Ascending aorta (tissue), 2 donors: Measurements from ENCODE around the gene CD58. TPM values are rescaled to one million over a fixed set of nuclear protein-coding genes. Genes with fewer than 3 reads are reported as not detected.

Experiments used
- DNase-seq, 2 donors: peaks; one replicate each; pipeline ENCODE4 v3.0.0-alpha.2; 2019; ENCODE audit warnings: low spot score in 2 of 2
- H3K27ac ChIP-seq, 2 donors: fragments of 200-600 bp; sonication (generic); one replicate each; pipeline ENCODE4 v1.5.1; 2016 to 2017; ENCODE audit warnings: mild to moderate bottlenecking in 1 of 2
- H3K27me3 ChIP-seq: fragments of 200-600 bp; sonication (generic); one replicate; pipeline ENCODE4 v1.5.1; 2017
- H3K36me3 ChIP-seq, 2 donors: fragments of 200-600 bp; sonication (generic); one replicate each; pipeline ENCODE4 v1.5.1; 2016
- H3K4me1 ChIP-seq, 2 donors: fragments of 200-600 bp; sonication (generic); one replicate each; pipeline ENCODE4 v1.5.1; 2016 to 2017; ENCODE audit warnings: mild to moderate bottlenecking in 1 of 2
- H3K4me3 ChIP-seq, 2 donors: fragments of 200-600 bp; sonication (generic); one replicate each; pipeline ENCODE4 v1.5.1; 2016 to 2017; ENCODE audit warnings: mild to moderate bottlenecking in 1 of 2
- H3K9me3 ChIP-seq, 2 donors: fragments of 200-600 bp; sonication (generic); one replicate each; pipeline ENCODE4 v1.5.1; 2016
- intact Hi-C: fragments of 100-400 bp; cut with DNase I; formaldehyde crosslinking; loops from one replicate; pipeline ENCODE4 v1.15.1; 2023
- total RNA-seq: library from RNA; depleted of rRNA; stranded (reverse); fragments of >200 nt; gene quantifications from one replicate; pipeline ENCODE4 v1.1.0, GENCODE V29; 2016
- TF ChIP-seq, protein P1 (sequence below), 3 experiments: fragments of 200-600 bp in 2 of 3; fragments of 450-650 bp in 1 of 3; sonication (generic) in 2 of 3; IDR thresholded peaks; one replicate each; pipeline ENCODE4 v1.5.1; 2016 to 2019; ENCODE audit warnings: antibody characterized with exemption in 3 of 3, mild to moderate bottlenecking in 1 of 3, moderate library complexity in 1 of 3

The CD58 gene
- total RNA-seq, 1 donor from 2014 or later = 50.7 TPM

DNA sequence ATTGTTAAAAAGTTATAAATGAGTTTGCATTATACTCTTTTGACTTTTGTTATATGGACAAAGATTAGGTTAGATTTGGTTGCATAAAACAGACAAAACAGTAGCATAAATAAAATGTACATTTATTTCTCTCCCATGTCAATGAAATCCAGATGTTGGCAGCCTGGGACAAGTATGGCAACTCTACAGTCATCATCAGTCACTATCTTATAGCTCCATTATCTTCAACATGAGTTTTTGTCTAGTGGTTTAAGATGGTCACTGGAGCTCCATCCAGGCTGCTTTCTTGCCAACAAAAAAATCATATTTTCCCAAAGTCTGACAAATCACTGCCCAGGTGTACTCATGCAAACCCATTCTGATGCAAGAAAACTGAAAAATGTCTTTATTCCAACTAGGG, 83.8 kb downstream of the CD58 start:
- Histone ChIP-seq H3K4me1 (peaks cover 0 to 4% of the 10 kb centered on the region in 2 donors), H3K27me3 (no peaks in the 10 kb centered on the region), H3K4me3 (no peak overlapping the region), H3K9me3 (no peaks in the 10 kb centered on the region), H3K27ac (no peak overlapping the region), H3K36me3 (no peaks in the 10 kb centered on the region)
- TF ChIP-seq, protein P1, sequence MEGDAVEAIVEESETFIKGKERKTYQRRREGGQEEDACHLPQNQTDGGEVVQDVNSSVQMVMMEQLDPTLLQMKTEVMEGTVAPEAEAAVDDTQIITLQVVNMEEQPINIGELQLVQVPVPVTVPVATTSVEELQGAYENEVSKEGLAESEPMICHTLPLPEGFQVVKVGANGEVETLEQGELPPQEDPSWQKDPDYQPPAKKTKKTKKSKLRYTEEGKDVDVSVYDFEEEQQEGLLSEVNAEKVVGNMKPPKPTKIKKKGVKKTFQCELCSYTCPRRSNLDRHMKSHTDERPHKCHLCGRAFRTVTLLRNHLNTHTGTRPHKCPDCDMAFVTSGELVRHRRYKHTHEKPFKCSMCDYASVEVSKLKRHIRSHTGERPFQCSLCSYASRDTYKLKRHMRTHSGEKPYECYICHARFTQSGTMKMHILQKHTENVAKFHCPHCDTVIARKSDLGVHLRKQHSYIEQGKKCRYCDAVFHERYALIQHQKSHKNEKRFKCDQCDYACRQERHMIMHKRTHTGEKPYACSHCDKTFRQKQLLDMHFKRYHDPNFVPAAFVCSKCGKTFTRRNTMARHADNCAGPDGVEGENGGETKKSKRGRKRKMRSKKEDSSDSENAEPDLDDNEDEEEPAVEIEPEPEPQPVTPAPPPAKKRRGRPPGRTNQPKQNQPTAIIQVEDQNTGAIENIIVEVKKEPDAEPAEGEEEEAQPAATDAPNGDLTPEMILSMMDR (IDR thresholded peaks at IDR 0.05) = no peak
- DNase-seq = no peak
- intact Hi-C loops = no loop called here

DNA sequence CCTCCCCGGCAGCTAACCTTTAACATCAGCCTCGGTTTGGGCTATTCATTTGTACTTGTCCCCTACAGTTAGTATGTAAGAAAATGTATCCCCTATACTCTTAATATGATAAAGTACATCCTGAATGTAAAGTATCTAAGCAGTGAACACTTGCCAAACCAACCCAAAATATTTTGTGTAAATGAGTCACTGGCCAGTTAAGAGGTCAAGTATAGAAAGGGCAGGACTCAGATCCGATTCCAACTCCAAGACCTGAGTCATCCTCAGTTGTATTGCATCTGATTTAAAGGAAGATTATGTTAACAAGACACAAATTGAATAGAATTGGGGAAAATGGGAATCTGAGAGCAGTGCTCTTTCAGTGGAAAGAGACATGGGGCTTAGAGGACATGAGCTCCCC, 84.4 kb downstream of the CD58 start:
- intact Hi-C loops = no loop called here
- DNase-seq = no peak
- no peaks in the 10 kb centered on the region for H3K27me3 ChIP-seq
- no peaks in the 10 kb centered on the region for H3K9me3 ChIP-seq
- H3K36me3 ChIP-seq = no peaks in the 10 kb centered on the region
- no peak overlapping the region for H3K4me3 ChIP-seq
- TF ChIP-seq, protein P1 (IDR thresholded peaks at IDR 0.05) = no peak
- peaks cover 0 to 4% of the 10 kb centered on the region in 2 donors for H3K4me1 ChIP-seq
- H3K27ac ChIP-seq = no peak overlapping the region

DNA sequence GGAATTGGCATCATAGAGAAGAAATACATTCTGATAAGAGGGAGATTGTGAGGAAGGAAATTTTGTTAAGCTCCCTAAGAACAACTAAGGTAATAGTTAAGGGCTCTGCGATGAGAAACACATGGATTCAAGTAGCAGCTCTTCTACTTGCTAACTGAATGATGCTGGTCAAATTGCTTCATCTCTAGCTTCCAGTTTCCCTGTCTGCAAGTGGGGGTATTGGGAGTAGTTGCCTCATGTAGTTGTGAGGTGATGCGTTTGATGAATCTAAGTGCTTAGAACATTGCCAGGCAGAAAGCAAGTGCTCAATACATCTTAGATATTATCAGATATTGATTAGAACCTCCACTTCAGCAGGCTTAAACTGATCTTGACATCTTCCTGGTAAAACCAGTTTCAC, 84.8 kb downstream of the CD58 start:
- intact Hi-C loops = loop anchor here (2.0 kb wide), 3 partner anchors 125 to 347 kb away; no protein-coding TSS in a partner anchor
- Histone ChIP-seq H3K36me3 (no peaks in the 10 kb centered on the region), H3K4me1 (peaks cover 0 to 4% of the 10 kb centered on the region in 2 donors), H3K9me3 (no peaks in the 10 kb centered on the region), H3K27ac (no peak overlapping the region), H3K27me3 (no peaks in the 10 kb centered on the region), H3K4me3 (no peak overlapping the region)
- TF ChIP-seq, protein P1 (IDR thresholded peaks at IDR 0.05) = no peak
- DNase-seq = no peak

DNA sequence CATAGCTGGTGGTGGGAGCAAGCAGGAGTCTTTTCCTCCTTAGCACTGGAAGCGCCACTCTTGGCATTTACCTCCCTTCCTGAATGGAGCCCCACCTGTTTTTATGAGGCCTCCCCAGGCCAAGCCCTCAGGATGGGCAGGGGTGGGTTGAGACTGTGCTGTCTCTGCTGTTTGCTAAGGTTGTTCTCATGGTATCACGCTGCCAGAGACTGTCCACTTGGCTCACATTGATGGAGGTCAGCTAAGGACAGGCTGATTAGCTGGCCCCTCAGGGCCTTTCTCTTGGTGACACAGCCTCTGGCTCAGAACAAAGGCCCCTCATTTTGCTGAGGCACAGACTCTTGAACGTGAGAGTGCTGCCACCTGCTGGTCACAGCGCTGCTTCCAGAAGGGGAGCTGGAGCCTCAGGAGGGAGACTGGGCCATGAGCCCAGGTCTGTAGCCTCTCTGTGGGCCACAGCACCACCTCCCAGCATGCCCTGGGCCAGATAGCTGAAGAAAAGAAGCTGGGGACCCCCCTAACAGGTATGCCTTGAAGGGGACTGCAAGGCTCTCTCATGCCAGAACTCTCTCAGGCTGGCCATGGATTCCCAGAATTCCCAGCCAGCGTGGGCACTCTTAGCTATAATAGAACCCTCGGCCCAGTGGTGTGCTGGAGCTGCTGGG, 85.6 kb downstream of the CD58 start:
- Histone ChIP-seq H3K36me3 (no peaks in the 10 kb centered on the region), H3K4me3 (no peak overlapping the region), H3K4me1 (peaks cover 0 to 4% of the 10 kb centered on the region in 2 donors), H3K9me3 (no peaks in the 10 kb centered on the region), H3K27me3 (no peaks in the 10 kb centered on the region), H3K27ac (no peak overlapping the region)
- peak in 1 of 2 donors; percentile 92 for DNase-seq
- TF ChIP-seq, protein P1 (IDR thresholded peaks at IDR 0.05) = peak; percentile 89 to 91 (median 91)
- intact Hi-C loops = loop anchor here (2.0 kb wide), 3 partner anchors 124 to 346 kb away; no protein-coding TSS in a partner anchor

DNA sequence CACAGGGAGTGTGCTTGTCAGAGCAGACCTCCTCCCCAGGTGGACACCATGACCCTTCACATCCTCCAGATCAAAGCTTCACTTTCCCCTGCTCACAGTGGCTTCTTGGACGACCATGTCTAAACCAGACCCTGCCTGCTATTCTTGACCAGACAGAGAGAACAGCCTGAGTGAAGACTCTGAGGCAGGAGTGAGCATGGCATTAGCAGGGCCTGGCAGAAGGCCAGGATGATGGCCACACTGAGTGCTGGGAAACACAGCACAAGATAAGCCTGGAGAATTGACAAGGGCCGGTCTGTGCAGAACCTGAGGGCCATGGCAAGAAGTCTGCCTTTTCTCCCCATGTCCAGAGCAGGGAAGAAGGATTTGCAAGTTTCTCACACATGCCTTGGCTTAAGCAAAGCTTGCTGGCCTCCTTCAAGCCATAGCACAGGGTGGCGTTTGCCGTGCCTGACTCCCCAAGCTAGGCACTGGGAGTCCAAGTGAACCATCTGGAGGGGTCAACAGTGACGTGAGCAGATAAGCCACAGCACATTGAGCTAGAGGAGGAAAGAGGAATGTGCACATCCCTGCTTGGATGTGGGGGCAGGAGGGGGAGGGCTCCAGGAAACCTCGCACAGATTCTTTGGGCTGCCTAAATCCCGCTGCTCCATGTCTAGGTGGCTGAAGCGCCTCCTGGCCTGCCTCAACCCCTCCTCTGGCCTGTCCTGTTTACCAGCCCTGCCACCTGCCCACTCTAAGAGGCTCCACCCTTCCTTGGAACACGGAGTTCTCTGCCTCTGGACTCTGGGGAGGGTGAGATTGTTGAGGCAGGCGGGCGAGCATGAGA, 87.1 kb downstream of the CD58 start:
- DNase-seq = no peak
- Histone ChIP-seq H3K27me3 (no peaks in the 10 kb centered on the region), H3K4me1 (peaks cover 0 to 4% of the 10 kb centered on the region in 2 donors), H3K4me3 (no peak overlapping the region), H3K36me3 (no peaks in the 10 kb centered on the region), H3K9me3 (no peaks in the 10 kb centered on the region), H3K27ac (no peak overlapping the region)
- TF ChIP-seq, protein P1 (IDR thresholded peaks at IDR 0.05) = no peak
- intact Hi-C loops = loop anchor here (2.0 kb wide), 3 partner anchors 123 to 345 kb away; no protein-coding TSS in a partner anchor
